ENCODE data around the gene POLR2I.

The POLR2I gene

DNA sequence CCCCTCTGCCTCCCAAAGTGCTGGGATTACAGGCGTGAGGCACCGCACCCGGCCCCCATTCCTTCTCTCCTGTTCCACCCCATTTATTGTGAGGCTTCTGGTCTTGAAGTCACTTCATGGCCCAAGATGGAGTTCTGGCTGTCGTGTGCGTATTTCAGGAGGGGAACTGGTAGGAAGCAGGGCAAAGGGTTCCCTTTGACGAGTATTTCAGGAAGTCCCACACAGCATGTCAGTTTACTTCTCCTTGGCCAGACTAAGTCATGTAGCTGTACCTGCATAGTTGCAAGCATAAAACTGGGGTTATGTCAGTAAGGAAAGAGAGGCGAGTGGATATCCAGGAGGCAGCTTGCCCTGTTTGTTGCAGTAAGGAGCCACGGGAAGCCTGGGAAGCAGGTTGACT, 49.8 kb downstream of the POLR2I start:
- DNase-seq (ENCODE audit: low read depth in 2 of 2, low spot score in 1 of 2) = no peak

All from stimulated activated CD8-positive, alpha-beta memory T cell treated with anti-CD3 and anti-CD28 coated beads, Interleukin-4, amount 100 ng/mL, for 4 hours (primary cell).